Osteocyte (in vitro differentiated cells): ENCODE data around the gene LGALS8. TPM values are rescaled to one million over a fixed set of nuclear protein-coding genes. Genes with fewer than 3 reads are reported as not detected.

Experiments used
- DNase-seq: peaks from one replicate; pipeline ENCODE4 v3.0.0; 2021; ENCODE audit warnings: mixed read lengths; ENCODE audit not compliant: unreplicated experiment; ENCODE audit errors: extremely low spot score
- H3K27ac Mint-ChIP-seq: one replicate; pipeline ENCODE4 v1.8.0; 2021; ENCODE audit warnings: mild to moderate bottlenecking, mixed read lengths; ENCODE audit not compliant: unreplicated experiment
- H3K27me3 Mint-ChIP-seq: one replicate; pipeline ENCODE4 v1.8.0; 2021; ENCODE audit warnings: mixed read lengths; ENCODE audit not compliant: unreplicated experiment
- H3K36me3 Mint-ChIP-seq: one replicate; pipeline ENCODE4 v1.8.0; 2021; ENCODE audit warnings: mixed read lengths; ENCODE audit not compliant: unreplicated experiment
- H3K4me1 Mint-ChIP-seq: one replicate; pipeline ENCODE4 v1.8.0; 2021; ENCODE audit warnings: mixed read lengths; ENCODE audit not compliant: unreplicated experiment
- H3K4me3 Mint-ChIP-seq: one replicate; pipeline ENCODE4 v1.8.0; 2021; ENCODE audit warnings: mild to moderate bottlenecking, moderate library complexity, mixed read lengths; ENCODE audit not compliant: unreplicated experiment
- H3K9me3 Mint-ChIP-seq: one replicate; pipeline ENCODE4 v1.8.0; 2021; ENCODE audit warnings: mixed read lengths; ENCODE audit not compliant: unreplicated experiment
- total RNA-seq: library from RNA; stranded (reverse); gene quantifications from 2 replicates; pipeline ENCODE4 v1.2.1, GENCODE V29; 2021
- TF ChIP-seq, protein P1 (sequence below): fragments of 200-600 bp; sonication (generic); IDR thresholded peaks from 2 replicates; pipeline ENCODE4 v1.5.0; 2021; ENCODE audit warnings: antibody characterized with exemption, mild to moderate bottlenecking, moderate library complexity

LGALS8 gene
- total RNA-seq, 1 donor from 2014 or later = 32.4 TPM

DNA sequence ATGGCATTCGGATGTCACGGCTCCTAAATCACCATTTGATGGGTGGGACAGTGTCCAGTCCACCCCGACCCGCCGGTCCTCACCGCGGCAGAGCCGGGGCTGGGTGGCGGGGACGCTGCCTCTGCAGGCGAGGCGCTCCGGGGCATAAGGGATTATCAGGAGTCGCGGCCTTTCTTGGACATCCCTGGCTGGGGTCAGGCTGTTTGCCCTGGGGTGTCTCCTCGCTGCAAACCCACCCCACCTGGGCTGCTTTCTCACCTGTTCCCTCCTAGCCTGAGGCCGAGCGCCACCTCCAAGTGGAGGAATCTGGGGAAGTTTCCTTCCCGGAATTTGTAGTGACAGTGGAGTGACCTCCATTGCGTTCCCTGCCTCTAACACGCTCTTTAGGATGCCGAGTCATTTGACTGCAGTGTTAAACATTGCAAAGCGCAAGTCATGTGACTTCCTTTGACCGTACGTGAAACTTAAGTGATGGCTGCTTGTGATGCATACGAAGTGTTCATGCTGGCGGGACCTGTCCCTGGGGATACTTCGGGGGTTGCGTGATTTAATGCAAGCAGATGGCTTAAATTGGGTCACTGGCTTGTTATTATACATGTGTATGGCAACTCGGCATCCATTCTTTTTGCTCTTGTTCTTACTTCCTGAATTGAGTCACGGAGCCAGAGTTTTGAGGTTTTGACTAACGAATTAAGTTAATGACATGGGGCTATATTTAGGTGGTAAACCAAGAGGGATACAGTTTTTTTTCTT lies 536 bp downstream of the LGALS8 start:
- Mint-ChIP-seq H3K36me3 (peaks cover 3% of the 10 kb centered on the region), H3K4me1 (peaks cover 27% of the 10 kb centered on the region), H3K27ac (peak overlapping the region; percentile 83), H3K9me3 (no peaks in the 10 kb centered on the region), H3K27me3 (no peaks in the 10 kb centered on the region), H3K4me3 (peak overlapping the region; percentile 86)
- no peak for DNase-seq
- TF ChIP-seq, protein P1, sequence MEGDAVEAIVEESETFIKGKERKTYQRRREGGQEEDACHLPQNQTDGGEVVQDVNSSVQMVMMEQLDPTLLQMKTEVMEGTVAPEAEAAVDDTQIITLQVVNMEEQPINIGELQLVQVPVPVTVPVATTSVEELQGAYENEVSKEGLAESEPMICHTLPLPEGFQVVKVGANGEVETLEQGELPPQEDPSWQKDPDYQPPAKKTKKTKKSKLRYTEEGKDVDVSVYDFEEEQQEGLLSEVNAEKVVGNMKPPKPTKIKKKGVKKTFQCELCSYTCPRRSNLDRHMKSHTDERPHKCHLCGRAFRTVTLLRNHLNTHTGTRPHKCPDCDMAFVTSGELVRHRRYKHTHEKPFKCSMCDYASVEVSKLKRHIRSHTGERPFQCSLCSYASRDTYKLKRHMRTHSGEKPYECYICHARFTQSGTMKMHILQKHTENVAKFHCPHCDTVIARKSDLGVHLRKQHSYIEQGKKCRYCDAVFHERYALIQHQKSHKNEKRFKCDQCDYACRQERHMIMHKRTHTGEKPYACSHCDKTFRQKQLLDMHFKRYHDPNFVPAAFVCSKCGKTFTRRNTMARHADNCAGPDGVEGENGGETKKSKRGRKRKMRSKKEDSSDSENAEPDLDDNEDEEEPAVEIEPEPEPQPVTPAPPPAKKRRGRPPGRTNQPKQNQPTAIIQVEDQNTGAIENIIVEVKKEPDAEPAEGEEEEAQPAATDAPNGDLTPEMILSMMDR = no peak

DNA sequence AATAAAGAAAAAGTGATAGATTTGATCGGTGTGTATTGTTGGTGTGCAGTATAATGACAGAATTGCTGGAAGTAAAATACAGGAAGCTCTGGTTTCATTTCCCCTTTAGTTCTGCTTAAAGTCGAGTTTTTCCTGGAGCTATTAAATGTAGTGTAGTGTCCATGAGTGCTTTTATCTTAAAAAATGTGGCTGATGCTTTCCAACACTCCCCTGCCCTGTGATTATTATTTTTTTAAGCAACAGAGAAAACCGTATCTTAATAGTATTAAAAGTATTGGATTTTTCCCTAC lies 1.1 kb downstream of the LGALS8 start:
- peak overlapping the region; percentile 83 for H3K27ac Mint-ChIP-seq
- no peak for DNase-seq

DNA sequence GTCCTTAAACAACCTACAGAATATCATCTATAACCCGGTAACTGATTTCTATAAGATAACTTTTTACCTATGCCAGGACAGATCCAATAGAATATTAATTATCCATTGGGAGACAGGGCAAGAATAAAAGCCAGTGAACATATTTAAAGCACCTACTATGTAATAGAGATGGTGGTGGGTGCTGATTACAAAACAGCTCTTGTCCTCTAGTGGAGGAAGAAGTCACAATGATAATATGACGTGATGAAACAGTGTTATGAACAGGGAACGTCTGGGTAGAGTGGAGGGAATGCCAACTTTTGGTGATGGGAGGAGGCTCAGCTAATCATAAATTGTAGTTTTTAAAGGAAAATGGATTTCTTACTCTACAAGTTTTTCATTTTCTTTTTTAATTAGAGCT lies 2.3 kb downstream of the LGALS8 start:
- TF ChIP-seq, protein P1 = no peak
- no peak for DNase-seq
- Mint-ChIP-seq H3K36me3 (peaks cover 3% of the 10 kb centered on the region), H3K4me3 (no peak overlapping the region), H3K27me3 (no peaks in the 10 kb centered on the region), H3K27ac (no peak overlapping the region), H3K4me1 (peaks cover 23% of the 10 kb centered on the region), H3K9me3 (no peaks in the 10 kb centered on the region)

More for the DNA sequence above, 1.1 kb downstream of the LGALS8 start:
- TF ChIP-seq, protein P1 = no peak
- Mint-ChIP-seq H3K9me3 (no peaks in the 10 kb centered on the region), H3K36me3 (peaks cover 3% of the 10 kb centered on the region), H3K4me1 (peaks cover 27% of the 10 kb centered on the region), H3K27me3 (no peaks in the 10 kb centered on the region), H3K4me3 (peak overlapping the region; percentile 86)

DNA sequence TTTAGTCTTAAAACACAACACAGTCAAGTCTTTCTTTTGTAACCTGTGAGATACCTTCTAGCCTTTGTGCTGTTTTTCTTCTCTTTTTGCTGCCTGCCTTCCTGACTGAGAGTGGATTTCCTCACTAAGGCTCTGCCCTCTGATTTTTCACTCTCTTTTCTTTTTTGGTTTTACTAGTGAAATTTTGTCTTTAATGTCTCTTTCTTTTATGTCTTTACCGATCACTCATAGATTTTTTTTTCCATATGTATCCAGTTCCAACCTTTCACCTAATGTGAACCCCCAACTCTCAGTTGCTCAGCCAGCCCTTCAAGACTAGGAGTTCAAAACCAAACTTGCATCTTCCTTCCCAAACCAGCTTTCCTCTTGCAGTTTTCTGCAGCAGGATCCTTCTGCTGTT lies 6.5 kb downstream of the LGALS8 start:
- no peak overlapping the region for H3K4me3 Mint-ChIP-seq
- no peak for DNase-seq
- H3K9me3 Mint-ChIP-seq = no peaks in the 10 kb centered on the region
- TF ChIP-seq, protein P1 = no peak
- peaks cover 9% of the 10 kb centered on the region for H3K4me1 Mint-ChIP-seq
- no peaks in the 10 kb centered on the region for H3K27me3 Mint-ChIP-seq
- peaks cover 7% of the 10 kb centered on the region for H3K36me3 Mint-ChIP-seq
- H3K27ac Mint-ChIP-seq = no peak overlapping the region

DNA sequence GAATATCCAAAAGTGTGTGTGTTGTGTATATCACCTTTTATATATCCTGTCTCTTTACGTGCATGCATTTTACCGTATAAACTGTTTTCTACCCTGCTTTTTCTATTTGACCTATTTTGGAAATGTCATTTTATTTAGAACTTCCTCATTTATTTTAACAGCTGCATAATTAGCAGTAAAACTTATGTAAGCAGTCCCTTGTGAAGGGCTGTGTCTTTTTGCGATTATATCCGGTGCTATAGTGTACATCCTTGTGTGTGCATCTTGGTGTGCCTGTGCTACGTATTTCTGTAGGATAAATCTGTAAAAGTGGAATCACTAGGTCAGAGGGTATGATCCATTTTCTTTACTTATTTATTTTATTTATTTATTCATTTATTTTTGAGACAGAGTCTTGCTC lies 7.2 kb downstream of the LGALS8 start:
- TF ChIP-seq, protein P1 = no peak
- Mint-ChIP-seq H3K36me3 (peaks cover 7% of the 10 kb centered on the region), H3K27me3 (no peaks in the 10 kb centered on the region), H3K9me3 (no peaks in the 10 kb centered on the region), H3K4me3 (no peak overlapping the region), H3K27ac (no peak overlapping the region), H3K4me1 (peaks cover 9% of the 10 kb centered on the region)
- DNase-seq = no peak
